Lung (tissue), 12 donors: ENCODE data around the gene ETV3. TPM values are rescaled to one million over a fixed set of nuclear protein-coding genes. Genes with fewer than 3 reads are reported as not detected.

ENCODE experiments used
- ATAC-seq: fragments of 200-7000 bp; cut with Tn5 transposase; one replicate; pipeline ENCODE4 v1.9.1; 2020; ENCODE audit warnings: moderate number of reproducible peaks; ENCODE audit not compliant: insufficient read depth, low FRiP score
- DNase-seq, 3 donors: peaks; one replicate each; pipeline ENCODE4 v3.0.0-alpha.2; 2013 to 2017
- H3K27ac ChIP-seq, 2 donors: one replicate each; pipeline ENCODE4 v1.5.1; 2013; ENCODE audit warnings: mild to moderate bottlenecking in 2 of 2, moderate library complexity in 2 of 2, control low read depth in 1 of 2, inconsistent platforms in 1 of 2, low read depth in 1 of 2, low read length in 1 of 2
- H3K27me3 ChIP-seq, 3 donors: one replicate each; pipeline ENCODE4 v1.5.1; 2013; ENCODE audit warnings: low read length in 2 of 3; ENCODE audit not compliant: control insufficient read depth in 3 of 3, insufficient read depth in 3 of 3
- H3K36me3 ChIP-seq, 4 donors: one replicate each; pipeline ENCODE4 v1.5.1; 2013; ENCODE audit warnings: low read length in 4 of 4, mild to moderate bottlenecking in 1 of 4, moderate library complexity in 1 of 4; ENCODE audit not compliant: control insufficient read depth in 4 of 4, insufficient read depth in 4 of 4
- H3K4me1 ChIP-seq, 5 donors: one replicate each; pipeline ENCODE4 v1.5.1; 2013; ENCODE audit warnings: low read length in 5 of 5, mild to moderate bottlenecking in 2 of 5, moderate library complexity in 1 of 5; ENCODE audit not compliant: control insufficient read depth in 5 of 5, insufficient read depth in 5 of 5
- H3K4me3 ChIP-seq: one replicate; pipeline ENCODE4 v1.5.1; 2013; ENCODE audit warnings: mild to moderate bottlenecking, control low read depth, moderate library complexity
- H3K9ac ChIP-seq, 2 donors: one replicate each; pipeline ENCODE4 v1.5.1; 2013; ENCODE audit warnings: low read length in 2 of 2, control low read depth in 1 of 2; ENCODE audit not compliant: insufficient read depth in 1 of 2
- H3K9me3 ChIP-seq, 4 donors: one replicate each; pipeline ENCODE4 v1.5.1; 2013; ENCODE audit warnings: low read length in 3 of 4, mild to moderate bottlenecking in 1 of 4, moderate library complexity in 1 of 4; ENCODE audit not compliant: control insufficient read depth in 4 of 4, insufficient read depth in 3 of 4
- CTCF ChIP-seq: IDR thresholded peaks from 2 replicates; pipeline ENCODE4 v1.5.1; 2012; ENCODE audit warnings: mild to moderate bottlenecking; ENCODE audit errors: control extremely low read depth, extremely low read depth
- WGBS, 2 donors: extraction: QIAGEN DNeasy Blood & Tissue Kit; methylation state at CpG; one replicate each; pipeline ENCODE4 v1.1.7; 2013; 5-methylcytosine and 5-hydroxymethylcytosine counted together
- polyA plus RNA-seq, 2 donors: library from polyadenylated mRNA; stranded (reverse); fragments of 200-250 nt; gene quantifications; one replicate each; pipeline ENCODE4 v1.2.1, GENCODE V29; 2013
- total RNA-seq, 2 donors: library from RNA; depleted of rRNA in 1 of 2; stranded (reverse); fragments of >200 nt in 1 of 2; gene quantifications; one replicate each; pipeline ENCODE4 v1.2.1, GENCODE V29; 2014 to 2021
- donor health status: control.
- donor health status: control.
- donor health status: Bipolar disorder and iron deficiency.
- donor health status: healthy.
- donor health status: DM: yes; HTN: yes; CAD: no.

ETV3 gene
- total and polyA plus RNA-seq, 4 donors = 7.9 to 31.5 (median 19.3) TPM

DNA sequence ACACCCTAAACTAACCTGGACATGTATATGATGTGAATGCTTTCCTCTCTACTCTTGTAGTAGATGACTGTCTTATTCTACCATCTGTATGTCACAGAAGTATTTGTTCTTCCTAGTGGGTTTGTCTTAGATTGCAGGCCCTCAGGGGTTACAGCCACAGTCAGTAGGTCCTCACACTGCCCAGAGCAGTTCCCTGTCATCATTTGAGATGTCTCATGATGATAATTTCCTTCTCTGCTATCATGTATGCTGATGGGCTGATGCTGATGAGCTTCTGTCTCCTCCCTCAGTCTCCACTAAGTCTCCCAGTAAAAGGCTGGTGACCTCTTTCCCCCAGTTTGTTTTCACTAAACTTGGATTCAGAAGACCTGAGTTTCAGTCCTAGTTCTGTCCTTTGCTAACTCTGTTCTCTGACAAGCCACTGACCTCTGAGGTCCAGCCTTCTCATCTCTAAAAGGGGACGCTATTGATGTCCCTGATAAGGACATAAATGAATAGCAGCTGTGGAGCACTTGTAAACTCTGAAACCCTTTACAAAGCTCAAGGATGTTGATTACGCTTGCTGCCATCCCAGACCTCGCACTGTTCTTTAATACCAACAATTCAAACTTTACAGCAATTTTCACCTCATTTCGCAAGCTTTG, 3.1 kb upstream of the ETV3 start:
- H3K27me3 ChIP-seq = no peaks in the 10 kb centered on the region
- no peak for DNase-seq
- no peak overlapping the region for H3K27ac ChIP-seq
- WGBS, 2 donors = 88 to 92% methylated on average over 4 of the region's 4 CpGs
- H3K9me3 ChIP-seq = no peaks in the 10 kb centered on the region
- no peaks in the 10 kb centered on the region for H3K36me3 ChIP-seq
- no peak for TF ChIP-seq CTCF
- ATAC-seq = no peak
- no peak overlapping the region for H3K9ac ChIP-seq
- no peak overlapping the region for H3K4me3 ChIP-seq
- peaks cover 2 to 20% (median 11%) of the 10 kb centered on the region in 5 donors for H3K4me1 ChIP-seq

DNA sequence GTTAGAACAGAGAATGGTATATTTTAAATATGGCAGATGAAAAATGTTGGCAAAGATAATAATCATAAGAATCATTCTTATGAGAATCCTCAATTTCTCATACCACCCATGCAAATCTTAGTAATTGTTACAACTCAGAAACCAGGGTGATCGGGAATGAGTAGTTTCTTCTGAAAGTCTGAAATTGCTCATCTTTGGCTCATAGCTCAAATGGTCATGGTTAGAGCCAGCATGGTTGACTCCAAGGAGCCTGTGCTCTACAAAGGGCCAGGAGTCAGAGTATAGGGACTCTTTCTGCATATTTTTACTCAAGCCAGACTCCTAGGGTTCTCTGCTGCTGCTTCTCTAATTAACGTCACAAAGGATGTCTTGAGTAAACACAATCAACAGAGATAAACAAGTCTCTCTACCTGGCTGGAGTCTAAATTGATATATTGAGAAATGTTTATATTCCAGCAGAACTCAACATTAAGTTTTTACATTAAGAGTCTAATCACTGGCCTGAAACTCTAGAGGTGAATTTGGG, 1.9 kb upstream of the ETV3 start:
- Histone ChIP-seq H3K27me3 (no peaks in the 10 kb centered on the region), H3K36me3 (peaks cover under 1 to 7% (median 2%) of the 10 kb centered on the region in 4 donors), H3K4me3 (no peak overlapping the region), H3K4me1 (peaks cover 2 to 27% (median 14%) of the 10 kb centered on the region in 5 donors), H3K9me3 (no peaks in the 10 kb centered on the region), H3K27ac (no peak overlapping the region), H3K9ac (no peak overlapping the region)
- ATAC-seq (no peak), DNase-seq (no peak)
- 70 to 82% methylated on average over 2 of the region's 2 CpGs for WGBS, 2 donors
- TF ChIP-seq CTCF = no peak

DNA sequence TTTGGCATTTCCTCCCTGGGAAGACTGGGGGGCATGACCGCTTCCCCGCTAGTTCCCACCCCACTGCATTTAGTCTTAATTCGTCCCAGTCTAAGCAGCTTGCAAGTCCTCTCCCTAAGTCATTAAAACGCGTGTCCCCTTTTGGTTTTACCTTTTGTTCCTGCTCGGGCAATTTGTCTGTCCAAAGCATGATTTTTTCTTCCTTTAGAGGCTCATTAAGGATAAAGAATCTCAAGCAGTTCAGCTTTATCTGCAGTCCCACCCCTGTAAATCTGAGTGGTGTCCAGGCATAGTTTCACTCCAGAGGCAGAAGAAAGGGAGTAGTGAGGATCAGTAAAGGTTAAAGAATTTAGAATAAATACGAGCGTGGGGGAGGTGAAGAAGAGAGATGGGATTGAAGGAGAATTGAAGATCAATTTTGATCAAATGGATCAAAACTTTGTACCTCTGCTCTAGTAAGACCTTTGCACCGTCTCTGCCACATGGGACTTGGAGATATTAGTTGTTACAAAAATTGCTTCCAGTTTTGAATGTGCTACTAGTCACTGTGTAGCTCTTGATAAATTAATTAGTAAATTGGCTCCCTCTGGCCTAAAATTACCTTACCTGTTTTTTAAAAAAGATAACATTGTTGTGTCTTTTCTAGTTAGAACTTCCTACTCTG, 989 bp upstream of the ETV3 start:
- Histone ChIP-seq H3K4me1 (peaks cover 2 to 27% (median 14%) of the 10 kb centered on the region in 5 donors), H3K9ac (peak overlapping the region; percentile 46 to 84), H3K27ac (peak overlapping the region; percentile 94 to 99), H3K27me3 (no peaks in the 10 kb centered on the region), H3K4me3 (peak overlapping the region; percentile 91), H3K36me3 (peaks cover 3 to 16% (median 10%) of the 10 kb centered on the region in 4 donors), H3K9me3 (no peaks in the 10 kb centered on the region)
- ATAC-seq = no peak
- TF ChIP-seq CTCF = no peak
- WGBS, 2 donors = 25 to 28% methylated on average over 9 of the region's 9 CpGs
- no peak for DNase-seq
